Cerebellar cortex (tissue), 1 donor: Measurements from ENCODE around the gene MED9.

ENCODE experiments used
- DNase-seq: peaks from one replicate; pipeline ENCODE4 v3.0.0-alpha.2; 2015; ENCODE audit warnings: low spot score

MED9 gene

GRCh38 chr17:17505151-17505550, 28.4 kb downstream of the MED9 start:
- DNase-seq, result no peak

- no peak for DNase-seq
Measured at GRCh38 chr17:17505610-17506171, 28.9 kb downstream of the MED9 start.

DNA sequence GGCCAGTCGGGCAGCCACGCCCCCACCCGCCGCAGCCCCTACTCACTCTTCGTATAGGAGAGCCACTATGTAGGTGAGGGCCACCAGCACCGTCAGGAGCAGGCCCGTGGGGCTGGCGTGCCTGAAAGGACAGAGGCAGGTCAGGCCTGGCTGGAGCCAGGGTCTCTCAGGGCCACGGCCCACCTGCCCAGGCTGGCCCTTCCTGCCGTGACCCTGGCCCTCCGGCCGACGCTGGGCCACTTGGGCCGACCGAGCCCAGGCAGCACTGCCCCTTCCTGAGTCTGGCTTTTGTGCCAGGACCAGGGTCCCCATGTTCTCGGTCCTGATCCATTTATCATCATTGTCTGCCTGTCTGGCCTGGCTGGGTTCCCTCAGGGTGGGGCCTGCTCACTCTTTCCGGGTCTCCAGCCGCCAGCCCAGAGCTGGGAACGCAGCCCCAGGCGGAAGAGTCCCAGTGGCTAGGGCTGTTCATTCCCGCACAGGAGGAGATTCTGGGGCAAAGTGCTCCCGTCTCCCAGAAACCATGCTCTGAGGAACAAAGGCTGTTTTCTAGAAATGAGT, 29.5 kb downstream of the MED9 start:
- DNase-seq, result no peak

DNA sequence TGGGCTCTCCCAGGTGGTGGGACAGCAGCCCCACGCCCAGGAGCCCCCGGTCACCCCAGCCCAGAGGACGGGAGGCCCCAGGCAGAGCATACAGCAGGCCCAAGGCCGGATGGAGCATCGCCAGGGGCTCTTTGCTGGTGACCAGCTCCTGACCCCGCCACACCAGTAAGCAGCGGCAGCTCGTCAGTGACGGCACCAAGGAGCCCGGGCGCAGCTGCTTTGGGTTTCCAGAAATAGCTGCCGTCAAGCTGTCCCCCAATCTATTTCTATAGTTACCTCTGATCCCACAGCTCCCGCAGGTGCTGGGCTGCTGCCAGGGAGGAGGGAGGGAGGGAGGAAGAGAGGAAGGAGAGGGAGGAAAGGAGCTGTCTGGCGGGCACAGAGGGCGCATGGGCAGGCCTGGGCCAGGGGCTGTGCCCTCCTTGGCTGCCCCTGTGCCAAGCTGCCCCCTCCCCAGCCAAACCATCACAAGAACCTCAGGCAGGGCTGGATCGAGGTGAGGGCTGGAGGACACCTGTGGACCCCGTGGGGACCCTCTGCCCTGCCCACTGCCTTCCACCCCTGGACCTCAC, 30.2 kb downstream of the MED9 start:
- DNase-seq, result peak; percentile 60

- DNase-seq, result peak; percentile 42
Measured at GRCh38 chr17:17507465-17508011, 30.7 kb downstream of the MED9 start.

GRCh38 chr17:17508019-17508535, 31.3 kb downstream of the MED9 start:
- DNase-seq, result no peak

GRCh38 chr17:17508646-17509591, 32.1 kb downstream of the MED9 start:
- DNase-seq, result no peak

GRCh38 chr17:17509601-17510425, 33.0 kb downstream of the MED9 start:
- DNase-seq, result no peak

DNA sequence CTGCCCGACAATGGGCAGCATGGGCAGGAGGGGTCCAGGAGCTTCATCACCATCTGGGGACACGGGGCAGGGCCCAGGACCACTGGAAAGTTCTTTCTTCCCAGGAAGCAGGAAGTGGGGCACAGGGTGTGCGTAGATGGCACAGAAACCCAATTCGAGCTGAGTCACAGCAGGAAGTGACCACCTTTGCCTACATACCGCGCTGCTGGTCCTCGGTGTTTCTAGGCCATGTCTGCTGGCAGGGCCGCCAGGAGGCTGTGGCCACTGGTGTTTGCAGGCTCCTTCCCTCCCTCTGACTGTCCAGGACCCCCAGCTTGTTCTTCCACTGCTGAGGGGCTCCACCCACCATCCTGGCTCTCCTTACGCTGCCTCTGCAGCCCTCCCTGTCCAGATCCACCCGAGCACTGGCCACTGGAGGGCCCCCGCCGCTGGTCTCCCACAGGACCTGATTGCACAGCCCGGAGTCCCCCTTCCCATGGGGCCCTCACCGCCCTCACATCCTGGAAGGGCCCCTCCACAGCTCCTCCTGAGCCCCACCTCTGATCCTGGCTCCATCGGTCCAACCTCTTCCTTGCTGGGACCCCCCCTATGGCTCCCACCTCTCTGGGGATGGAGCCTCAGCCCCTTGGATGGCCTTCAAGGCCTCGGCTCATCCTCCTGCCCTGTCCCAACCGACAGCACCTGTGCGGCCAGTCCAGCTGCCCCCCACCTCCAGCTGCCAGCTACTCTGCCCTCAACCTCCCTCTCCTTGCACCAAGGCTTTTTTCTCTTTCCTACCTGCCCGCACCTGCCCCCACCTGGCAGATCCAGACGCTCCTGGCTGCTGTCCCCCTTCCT, 33.9 kb downstream of the MED9 start:
- no peak for DNase-seq

GRCh38 chr17:17511293-17511741, 34.5 kb downstream of the MED9 start:
- no peak for DNase-seq

DNA sequence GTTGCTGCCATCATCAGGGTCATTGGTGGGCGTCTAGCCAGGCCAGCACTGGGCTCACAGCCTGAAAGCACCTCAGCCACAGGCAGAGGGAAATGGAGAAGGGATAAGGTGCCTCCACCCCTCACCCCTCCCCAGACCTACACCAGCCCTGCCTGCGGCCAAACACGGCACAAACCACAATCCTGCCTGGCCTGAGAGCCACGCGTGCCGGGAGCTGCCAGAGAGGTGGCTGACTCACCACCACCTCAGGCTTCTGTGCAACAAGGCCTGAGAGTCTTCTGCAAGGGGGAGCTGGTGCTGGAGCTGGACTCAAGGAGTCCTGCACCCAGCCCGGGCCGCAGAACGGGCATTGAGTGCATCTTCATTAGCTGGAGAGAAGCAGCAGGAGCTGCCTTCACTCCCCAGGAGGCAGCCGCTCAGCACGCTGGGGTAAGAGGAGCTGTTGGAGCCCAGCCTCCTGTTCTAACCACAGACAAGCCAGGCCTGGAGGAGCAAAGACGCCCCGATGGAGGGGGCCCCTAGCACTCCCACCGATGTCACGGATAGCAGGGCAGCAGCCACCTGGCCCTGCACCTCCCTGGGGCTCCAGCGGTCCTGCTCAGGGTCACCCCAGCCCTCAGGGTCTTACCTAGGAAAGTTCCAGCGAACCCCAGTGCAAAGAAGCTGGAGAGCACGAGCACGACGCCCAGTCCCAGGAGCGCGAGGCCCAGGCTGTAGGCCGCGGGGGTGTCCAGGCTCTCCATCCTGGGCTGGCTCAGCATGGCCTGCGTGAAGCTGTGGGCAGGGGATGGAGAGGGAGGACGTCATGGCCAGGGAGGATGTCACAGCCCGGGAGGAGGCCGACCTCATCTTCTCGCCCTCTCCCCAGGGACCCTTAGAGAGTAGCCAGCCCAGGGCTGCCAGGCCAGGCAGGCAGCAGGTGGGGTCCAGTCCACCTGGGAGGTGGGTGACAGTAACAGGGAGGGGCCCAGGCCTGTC, 35.4 kb downstream of the MED9 start:
- DNase-seq, result no peak

DNA sequence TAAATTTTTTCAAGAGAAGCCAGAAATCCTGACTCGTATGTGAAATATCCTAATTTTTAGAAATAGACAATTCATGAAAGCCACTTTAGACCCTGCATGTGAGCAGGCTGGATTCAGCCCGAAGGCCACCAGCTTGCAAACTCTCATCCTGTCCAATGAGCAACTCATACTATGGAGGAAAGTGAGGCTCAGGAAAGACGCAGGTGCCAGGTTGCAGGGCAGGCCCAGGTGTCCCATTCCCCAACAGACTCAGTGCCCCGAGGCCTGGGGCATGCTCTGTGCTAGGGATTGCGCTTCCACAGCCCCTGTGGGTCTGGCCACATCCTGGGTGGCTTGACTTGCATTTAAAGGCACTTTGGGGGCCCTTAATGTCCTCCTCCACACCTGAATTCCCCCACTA, 36.1 kb downstream of the MED9 start:
- no peak for DNase-seq

DNA sequence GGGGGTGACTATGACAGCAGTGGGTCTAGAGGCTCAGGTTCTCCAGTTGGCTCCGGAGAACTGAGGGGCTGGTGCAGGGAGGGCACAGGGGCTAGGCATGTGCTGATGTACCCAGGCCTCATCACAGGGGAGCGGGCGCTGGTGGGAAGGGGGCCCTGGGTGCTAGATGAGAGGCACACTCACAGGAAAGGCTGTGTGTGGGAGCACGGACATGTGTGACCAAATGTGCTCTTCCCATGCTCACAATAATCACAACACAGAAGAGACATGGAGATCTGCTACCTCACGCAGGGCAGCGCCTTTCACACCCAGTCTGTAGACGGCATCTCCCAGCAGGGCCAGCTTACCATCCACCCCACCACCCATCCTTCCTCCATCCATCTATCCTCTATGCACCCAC, 36.8 kb downstream of the MED9 start:
- DNase-seq, result no peak

GRCh38 chr17:17514361-17514992, 37.7 kb downstream of the MED9 start:
- no peak for DNase-seq

GRCh38 chr17:17514993-17515933, 38.5 kb downstream of the MED9 start:
- DNase-seq, result no peak

DNA sequence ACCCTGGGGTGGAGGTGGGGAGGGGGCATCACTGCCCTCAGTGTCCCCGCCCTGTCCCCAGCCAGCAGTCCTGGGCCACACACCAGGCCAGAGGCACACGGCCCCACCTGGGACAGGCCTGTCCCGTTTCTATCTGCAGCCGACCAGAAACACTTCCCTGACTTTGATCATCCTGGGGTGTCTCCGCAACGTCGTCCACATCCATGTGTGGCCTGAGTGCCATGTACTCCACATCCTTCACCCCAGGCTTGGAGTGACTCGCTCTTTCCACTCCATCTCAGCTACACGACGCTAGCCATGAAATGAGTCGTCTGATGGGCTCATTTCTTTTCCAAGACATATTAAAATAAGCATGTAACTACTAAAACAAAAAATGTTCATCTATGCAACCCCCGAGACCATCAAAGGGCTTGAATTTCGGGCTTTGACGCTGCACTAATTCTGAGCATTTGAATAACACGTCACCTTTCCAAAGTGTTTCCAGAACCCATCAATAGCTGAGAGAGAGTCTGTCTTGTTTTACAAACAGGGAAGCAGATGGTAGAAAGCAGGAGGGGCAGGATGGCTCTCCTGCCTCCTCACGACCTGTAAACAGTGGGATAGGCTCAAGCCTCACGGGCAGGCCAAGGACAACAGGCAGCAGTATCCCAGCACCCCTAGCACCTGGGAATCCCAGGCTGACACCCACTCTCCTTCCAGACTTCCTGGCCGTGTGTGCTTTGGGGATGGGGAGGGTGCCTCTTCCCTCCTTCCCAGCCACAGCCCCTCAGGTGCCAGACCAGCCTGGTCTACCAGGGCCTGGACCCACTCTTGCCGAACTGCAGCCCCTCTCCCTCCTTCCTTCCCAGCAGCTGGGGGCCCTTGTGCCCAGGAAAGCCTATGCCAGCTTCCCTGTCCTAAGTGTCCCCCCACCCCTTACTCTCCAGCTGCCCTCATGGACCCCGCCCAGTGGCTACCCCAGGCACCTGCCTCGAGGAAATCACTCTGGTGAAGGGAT, 39.4 kb downstream of the MED9 start:
- peak; percentile 64 for DNase-seq
